Measurements from ENCODE around the gene CYP26B1. TPM values are rescaled to one million over a fixed set of nuclear protein-coding genes. Genes with fewer than 3 reads are reported as not detected.

CYP26B1 gene
- total RNA-seq, 1 experiment from 2014 or later: 0.42 TPM

- TF ChIP-seq, protein P1, sequence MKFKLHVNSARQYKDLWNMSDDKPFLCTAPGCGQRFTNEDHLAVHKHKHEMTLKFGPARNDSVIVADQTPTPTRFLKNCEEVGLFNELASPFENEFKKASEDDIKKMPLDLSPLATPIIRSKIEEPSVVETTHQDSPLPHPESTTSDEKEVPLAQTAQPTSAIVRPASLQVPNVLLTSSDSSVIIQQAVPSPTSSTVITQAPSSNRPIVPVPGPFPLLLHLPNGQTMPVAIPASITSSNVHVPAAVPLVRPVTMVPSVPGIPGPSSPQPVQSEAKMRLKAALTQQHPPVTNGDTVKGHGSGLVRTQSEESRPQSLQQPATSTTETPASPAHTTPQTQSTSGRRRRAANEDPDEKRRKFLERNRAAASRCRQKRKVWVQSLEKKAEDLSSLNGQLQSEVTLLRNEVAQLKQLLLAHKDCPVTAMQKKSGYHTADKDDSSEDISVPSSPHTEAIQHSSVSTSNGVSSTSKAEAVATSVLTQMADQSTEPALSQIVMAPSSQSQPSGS (CRISPR knock-in tag; IDR thresholded peaks at IDR 0.05; ENCODE audit: borderline replicate concordance, low read depth): no peak
- TF ChIP-seq, protein P2, sequence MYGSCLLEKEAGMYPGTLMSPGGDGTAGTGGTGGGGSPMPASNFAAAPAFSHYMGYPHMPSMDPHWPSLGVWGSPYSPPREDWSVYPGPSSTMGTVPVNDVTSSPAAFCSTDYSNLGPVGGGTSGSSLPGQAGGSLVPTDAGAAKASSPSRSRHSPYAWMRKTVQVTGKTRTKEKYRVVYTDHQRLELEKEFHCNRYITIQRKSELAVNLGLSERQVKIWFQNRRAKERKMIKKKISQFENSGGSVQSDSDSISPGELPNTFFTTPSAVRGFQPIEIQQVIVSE (CRISPR knock-in tag; IDR thresholded peaks at IDR 0.05; ENCODE audit: borderline replicate concordance): no peak
- no peak for TF ChIP-seq ZNF425 (CRISPR knock-in tag; conservative IDR thresholded peaks at IDR 0.05)
- TF ChIP-seq ERG (CRISPR knock-in tag; IDR thresholded peaks at IDR 0.05): no peak
- no peak for TF ChIP-seq CTCF (IDR thresholded peaks at IDR 0.05)
- TF ChIP-seq MYBL2 (CRISPR knock-in tag; IDR thresholded peaks at IDR 0.05): no peak
- no peak for TF ChIP-seq ESRRA (CRISPR knock-in tag; IDR thresholded peaks at IDR 0.05; ENCODE audit: borderline replicate concordance)
- TF ChIP-seq CREB1 (CRISPR knock-in tag; IDR thresholded peaks at IDR 0.05): no peak
Observed at GRCh38 chr2:72159211-72159993, 11.7 kb upstream of the CYP26B1 start (continued).

- DNase-seq (ENCODE audit: low spot score): no peak
- ChIA-PET CTCF (interaction anchor here (1.4 to 2.8 kb wide), 3 partner anchors 20 to 356 kb away, joined by 3 to 8 read pairs (median 4); no protein-coding TSS in a partner anchor), POLR2A (no interaction called here)
- no peak for ATAC-seq
- Mint-ChIP-seq H3K4me3 (no peak overlapping the region), H3K27ac (no peak overlapping the region), H3K36me3 (no peaks in the 10 kb centered on the region), H3K27me3 (ENCODE audit: low read depth) (peaks cover 8% of the 10 kb centered on the region), H3K4me1 (peaks cover 2% of the 10 kb centered on the region; the same call in 1 of the 2 replicates), H3K9me3 (no peaks in the 10 kb centered on the region)
- TF ChIP-seq ARID4B (CRISPR knock-in tag; IDR thresholded peaks at IDR 0.05; ENCODE audit: borderline replicate concordance) (no peak), NR3C1 (CRISPR knock-in tag; conservative IDR thresholded peaks at IDR 0.05; ENCODE audit: low read depth) (no peak), ETV6 (CRISPR knock-in tag; IDR thresholded peaks at IDR 0.05) (no peak), NFATC4 (CRISPR knock-in tag; IDR thresholded peaks at IDR 0.05) (no peak), MYBL2 (CRISPR knock-in tag; IDR thresholded peaks at IDR 0.05) (no peak)
- TF ChIP-seq, protein P3, sequence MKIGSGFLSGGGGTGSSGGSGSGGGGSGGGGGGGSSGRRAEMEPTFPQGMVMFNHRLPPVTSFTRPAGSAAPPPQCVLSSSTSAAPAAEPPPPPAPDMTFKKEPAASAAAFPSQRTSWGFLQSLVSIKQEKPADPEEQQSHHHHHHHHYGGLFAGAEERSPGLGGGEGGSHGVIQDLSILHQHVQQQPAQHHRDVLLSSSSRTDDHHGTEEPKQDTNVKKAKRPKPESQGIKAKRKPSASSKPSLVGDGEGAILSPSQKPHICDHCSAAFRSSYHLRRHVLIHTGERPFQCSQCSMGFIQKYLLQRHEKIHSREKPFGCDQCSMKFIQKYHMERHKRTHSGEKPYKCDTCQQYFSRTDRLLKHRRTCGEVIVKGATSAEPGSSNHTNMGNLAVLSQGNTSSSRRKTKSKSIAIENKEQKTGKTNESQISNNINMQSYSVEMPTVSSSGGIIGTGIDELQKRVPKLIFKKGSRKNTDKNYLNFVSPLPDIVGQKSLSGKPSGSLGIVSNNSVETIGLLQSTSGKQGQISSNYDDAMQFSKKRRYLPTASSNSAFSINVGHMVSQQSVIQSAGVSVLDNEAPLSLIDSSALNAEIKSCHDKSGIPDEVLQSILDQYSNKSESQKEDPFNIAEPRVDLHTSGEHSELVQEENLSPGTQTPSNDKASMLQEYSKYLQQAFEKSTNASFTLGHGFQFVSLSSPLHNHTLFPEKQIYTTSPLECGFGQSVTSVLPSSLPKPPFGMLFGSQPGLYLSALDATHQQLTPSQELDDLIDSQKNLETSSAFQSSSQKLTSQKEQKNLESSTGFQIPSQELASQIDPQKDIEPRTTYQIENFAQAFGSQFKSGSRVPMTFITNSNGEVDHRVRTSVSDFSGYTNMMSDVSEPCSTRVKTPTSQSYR (CRISPR knock-in tag; IDR thresholded peaks at IDR 0.05): no peak
- TF ChIP-seq, protein P1 (CRISPR knock-in tag; IDR thresholded peaks at IDR 0.05; ENCODE audit: borderline replicate concordance, low read depth): no peak
Observed at GRCh38 chr2:72157871-72158771, 10.5 kb upstream of the CYP26B1 start.

Data from WTC11 (cell line).